ENCODE results near the gene SMDT1.

Gene SMDT1

DNA sequence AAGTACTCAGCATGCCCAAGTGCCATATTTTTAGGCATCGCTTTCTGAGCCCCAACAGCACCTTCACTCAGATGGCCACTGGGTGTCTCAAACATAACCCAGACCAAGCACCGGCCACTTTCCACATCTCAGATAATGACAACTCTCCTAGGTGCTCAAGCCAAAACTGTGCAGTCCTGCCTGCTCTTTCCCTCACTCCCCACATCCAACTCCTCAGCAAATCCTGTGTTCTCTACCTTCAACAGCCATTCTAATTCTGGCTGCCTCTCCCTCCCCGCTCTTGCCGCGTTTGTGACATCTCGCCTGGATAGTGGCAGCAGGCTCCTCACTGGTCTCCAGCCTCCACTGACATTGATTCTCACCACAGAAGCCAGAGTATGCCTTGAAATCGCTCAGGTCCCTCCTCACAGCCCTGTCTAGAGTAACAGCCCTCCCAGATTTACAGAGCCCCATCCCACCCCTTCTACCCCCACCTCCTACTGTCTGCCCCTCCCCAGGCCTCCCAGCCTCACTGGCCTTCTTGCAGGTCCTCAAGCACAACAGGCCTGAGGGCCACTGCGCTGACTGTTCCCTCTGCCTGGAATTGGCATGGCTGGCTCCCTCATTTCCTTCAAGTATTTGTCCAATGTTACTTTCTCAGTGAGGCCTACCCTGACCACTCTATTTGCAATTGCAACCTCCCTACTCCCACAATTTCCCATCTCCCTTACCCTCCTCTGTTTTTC, 6.7 kb upstream of the SMDT1 start:
- Histone ChIP-seq H3K36me3 (ENCODE audit: control insufficient read depth, low read depth, low read length) (peaks cover 4% of the 10 kb centered on the region), H3K4me3 (ENCODE audit: low read length) (no peak overlapping the region), H3K4me1 (ENCODE audit: control insufficient read depth, low read depth, low read length) (peaks cover 10% of the 10 kb centered on the region), H3K27ac (ENCODE audit: low read length) (no peak overlapping the region), H3K9ac (ENCODE audit: low read length) (no peak overlapping the region), H3K9me3 (ENCODE audit: control insufficient read depth, low read depth, low read length) (no peaks in the 10 kb centered on the region), H3K27me3 (ENCODE audit: control insufficient read depth, insufficient read depth, low read length) (peaks cover 19% of the 10 kb centered on the region)

DNA sequence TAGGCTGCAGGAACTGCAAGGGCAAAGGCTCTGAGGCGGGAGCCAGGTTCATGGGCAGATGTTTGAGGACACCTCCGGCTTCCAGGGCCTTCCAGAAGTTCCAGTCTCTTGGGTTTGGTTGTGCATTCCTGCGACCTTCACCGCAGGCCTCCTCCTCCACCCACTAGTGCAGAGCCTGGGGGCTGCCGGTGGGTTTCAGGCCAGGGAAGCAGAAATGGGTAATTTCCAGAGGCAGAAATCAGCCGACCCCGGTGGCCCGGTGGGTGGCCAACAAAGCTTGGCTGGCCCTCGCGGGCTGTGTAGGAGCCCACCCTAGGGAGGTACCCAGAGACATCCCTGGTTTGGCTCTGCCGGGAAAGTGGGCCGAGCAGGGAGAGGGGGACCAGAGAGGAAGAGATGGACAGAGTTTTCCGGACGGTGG, 5.9 kb upstream of the SMDT1 start:
- peak overlapping the region; percentile 28 for H3K9ac ChIP-seq (ENCODE audit: low read length)
- H3K4me1 ChIP-seq (ENCODE audit: control insufficient read depth, low read depth, low read length) = peaks cover 10% of the 10 kb centered on the region
- H3K27me3 ChIP-seq (ENCODE audit: control insufficient read depth, insufficient read depth, low read length) = peaks cover 19% of the 10 kb centered on the region
- no peaks in the 10 kb centered on the region for H3K36me3 ChIP-seq (ENCODE audit: control insufficient read depth, low read depth, low read length)
- H3K9me3 ChIP-seq (ENCODE audit: control insufficient read depth, low read depth, low read length) = no peaks in the 10 kb centered on the region
- no peak overlapping the region for H3K27ac ChIP-seq (ENCODE audit: low read length)
- H3K4me3 ChIP-seq (ENCODE audit: low read length) = no peak overlapping the region

DNA sequence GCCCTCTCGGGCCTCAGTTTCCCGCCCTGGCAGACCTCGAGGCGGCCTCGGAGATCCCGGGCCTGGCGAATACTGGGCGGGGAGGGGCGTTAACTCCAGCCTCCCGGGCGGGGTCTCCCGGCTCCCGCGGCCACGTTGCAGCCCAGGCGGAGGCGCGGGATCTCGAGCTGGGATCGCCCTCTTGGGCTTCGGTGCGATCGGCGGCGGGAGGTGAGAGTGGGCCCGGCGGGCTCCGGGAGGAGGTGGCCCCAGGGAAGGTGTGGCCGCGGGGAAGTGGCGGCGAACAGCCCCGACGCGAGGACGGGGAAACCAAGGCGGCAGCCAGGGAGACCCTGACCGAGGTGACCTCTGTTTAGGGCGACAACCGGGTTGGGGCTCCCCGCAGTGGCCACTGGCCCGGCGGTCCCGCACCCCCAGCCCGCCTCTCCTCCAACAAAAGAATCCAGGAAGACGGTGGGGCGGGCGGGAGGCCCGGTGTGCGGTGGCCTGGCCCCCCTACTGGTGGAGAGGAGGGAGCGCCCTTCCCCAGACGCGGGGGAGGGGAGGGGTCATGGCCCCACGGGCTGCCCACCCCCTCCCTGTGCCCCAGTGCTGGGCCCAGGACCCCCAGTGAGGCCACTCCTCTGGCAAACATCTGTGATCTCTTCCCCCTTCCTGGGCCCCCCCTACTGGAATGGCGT, 5.2 kb upstream of the SMDT1 start, which contains the start of gene PHETA2:
Gene PHETA2 (plus strand): TSS at position 117 of the 680 bp plus-strand sequence. CDS start 3,046 bp downstream, outside the sequence.
- Histone ChIP-seq H3K27ac (ENCODE audit: low read length) (no peak within 1 kb of the TSS), H3K4me1 (ENCODE audit: control insufficient read depth, low read depth, low read length) (peaks cover 10% of the 10 kb centered on the region), H3K4me3 (ENCODE audit: low read length) (peak within 1 kb of the TSS; percentile 48), H3K9me3 (ENCODE audit: control insufficient read depth, low read depth, low read length) (no peaks in the 10 kb centered on the region), H3K27me3 (ENCODE audit: control insufficient read depth, insufficient read depth, low read length) (peaks cover 19% of the 10 kb centered on the region), H3K9ac (ENCODE audit: low read length) (peak within 1 kb of the TSS; percentile 28), H3K36me3 (ENCODE audit: control insufficient read depth, low read depth, low read length) (no peaks in the 10 kb centered on the region)

DNA sequence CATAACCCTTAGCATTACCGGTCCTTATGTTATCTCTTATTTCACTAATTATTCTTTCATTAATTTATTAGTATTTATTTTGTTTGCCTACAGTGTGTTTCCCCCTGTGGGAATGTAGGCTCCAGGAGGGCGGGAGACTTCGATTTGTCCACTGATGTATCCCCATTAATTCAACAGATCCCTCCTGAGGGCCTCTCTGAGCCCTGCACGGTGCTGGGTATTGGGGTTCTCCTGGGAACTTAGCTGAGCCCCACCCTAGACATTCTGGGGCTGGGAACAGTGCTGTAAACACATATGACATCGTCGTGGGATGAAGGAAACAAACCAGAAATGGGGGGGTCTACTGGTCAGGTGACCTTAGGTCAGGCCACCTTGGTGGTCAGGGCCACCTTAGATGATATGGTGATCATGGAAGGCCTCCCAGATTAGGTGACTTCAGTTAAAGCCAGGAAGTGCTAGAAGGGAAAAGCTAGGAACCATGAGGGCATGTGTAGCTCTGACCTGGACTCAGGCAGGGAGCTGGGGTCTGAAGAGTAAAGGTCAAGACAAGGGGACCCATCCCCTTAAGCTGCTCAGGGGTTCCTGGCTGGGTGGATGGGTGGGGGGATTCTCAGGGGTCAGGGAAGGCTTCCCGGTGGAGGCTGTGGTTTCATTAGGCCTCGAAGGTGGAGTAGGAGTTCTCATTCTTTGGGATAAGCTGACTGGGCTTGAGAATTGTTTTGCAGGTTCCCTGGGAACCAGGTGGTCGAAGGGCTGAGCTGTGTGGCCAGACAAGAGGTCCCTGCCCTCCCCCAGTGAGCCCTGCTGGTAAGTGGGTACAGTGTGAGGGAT, 4.4 kb upstream of the SMDT1 start:
- peaks cover 5% of the 10 kb centered on the region for H3K4me1 ChIP-seq (ENCODE audit: control insufficient read depth, low read depth, low read length)
- H3K9ac ChIP-seq (ENCODE audit: low read length) = no peak overlapping the region
- peaks cover 14% of the 10 kb centered on the region for H3K27me3 ChIP-seq (ENCODE audit: control insufficient read depth, insufficient read depth, low read length)
- no peaks in the 10 kb centered on the region for H3K36me3 ChIP-seq (ENCODE audit: control insufficient read depth, low read depth, low read length)
- no peaks in the 10 kb centered on the region for H3K9me3 ChIP-seq (ENCODE audit: control insufficient read depth, low read depth, low read length)
- peak overlapping the region; percentile 48 for H3K4me3 ChIP-seq (ENCODE audit: low read length)
- H3K27ac ChIP-seq (ENCODE audit: low read length) = no peak overlapping the region

DNA sequence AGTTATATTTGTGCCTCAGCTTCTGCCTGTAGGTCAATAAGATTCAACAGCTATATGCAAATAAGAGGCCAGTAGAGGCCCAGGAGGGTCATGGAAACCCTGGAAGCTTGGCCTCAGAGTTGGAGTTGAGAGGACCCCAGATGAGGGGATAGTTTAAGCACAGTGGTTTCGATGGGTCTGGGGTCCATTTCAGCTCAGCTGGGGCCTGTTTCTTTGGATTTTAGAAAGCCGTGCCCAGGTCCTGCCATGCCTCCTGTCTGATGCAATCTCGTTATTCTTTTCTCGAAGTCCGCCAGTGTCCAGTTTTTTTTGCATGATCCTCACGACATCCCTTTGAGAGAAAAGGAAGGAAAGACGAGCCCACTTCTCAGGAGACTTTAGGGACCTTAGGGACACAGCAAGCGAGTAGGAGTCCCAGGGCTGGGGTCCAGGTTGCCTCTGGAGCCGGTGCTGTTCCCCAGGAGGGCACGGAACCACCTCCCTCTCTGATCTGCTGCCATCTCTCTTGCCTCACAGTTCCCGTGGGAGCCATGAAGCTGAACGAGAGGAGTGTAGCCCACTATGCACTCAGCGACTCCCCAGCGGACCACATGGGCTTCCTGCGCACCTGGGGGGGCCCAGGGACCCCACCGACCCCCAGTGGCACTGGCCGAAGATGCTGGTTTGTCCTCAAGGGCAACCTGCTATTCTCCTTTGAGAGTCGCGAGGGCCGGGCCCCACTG, 2.6 kb upstream of the SMDT1 start:
- H3K27me3 ChIP-seq (ENCODE audit: control insufficient read depth, insufficient read depth, low read length) = peaks cover 14% of the 10 kb centered on the region
- no peaks in the 10 kb centered on the region for H3K4me1 ChIP-seq (ENCODE audit: control insufficient read depth, low read depth, low read length)
- H3K9ac ChIP-seq (ENCODE audit: low read length) = no peak overlapping the region
- no peaks in the 10 kb centered on the region for H3K9me3 ChIP-seq (ENCODE audit: control insufficient read depth, low read depth, low read length)
- no peaks in the 10 kb centered on the region for H3K36me3 ChIP-seq (ENCODE audit: control insufficient read depth, low read depth, low read length)
- H3K27ac ChIP-seq (ENCODE audit: low read length) = no peak overlapping the region
- H3K4me3 ChIP-seq (ENCODE audit: low read length) = no peak overlapping the region

DNA sequence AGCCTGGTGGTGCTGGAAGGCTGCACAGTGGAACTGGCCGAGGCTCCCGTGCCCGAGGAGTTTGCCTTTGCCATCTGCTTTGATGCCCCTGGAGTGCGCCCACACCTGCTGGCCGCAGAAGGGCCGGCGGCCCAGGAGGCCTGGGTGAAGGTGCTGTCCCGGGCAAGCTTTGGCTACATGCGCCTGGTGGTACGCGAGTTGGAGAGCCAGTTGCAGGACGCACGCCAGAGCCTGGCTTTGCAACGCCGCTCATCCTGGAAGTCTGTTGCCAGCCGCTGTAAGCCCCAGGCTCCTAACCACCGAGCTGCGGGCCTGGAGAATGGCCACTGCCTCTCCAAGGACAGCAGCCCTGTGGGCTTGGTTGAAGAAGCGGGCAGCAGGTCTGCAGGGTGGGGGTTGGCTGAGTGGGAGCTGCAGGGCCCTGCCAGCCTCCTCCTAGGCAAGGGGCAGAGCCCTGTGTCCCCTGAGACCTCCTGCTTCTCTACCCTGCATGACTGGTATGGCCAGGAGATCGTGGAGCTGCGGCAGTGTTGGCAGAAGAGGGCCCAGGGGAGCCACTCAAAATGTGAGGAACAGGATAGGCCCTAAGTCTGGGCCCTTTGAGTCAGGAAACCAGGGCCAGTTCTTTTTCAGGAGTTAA, 1.9 kb upstream of the SMDT1 start:
- peaks cover 3% of the 10 kb centered on the region for H3K36me3 ChIP-seq (ENCODE audit: control insufficient read depth, low read depth, low read length)
- no peaks in the 10 kb centered on the region for H3K4me1 ChIP-seq (ENCODE audit: control insufficient read depth, low read depth, low read length)
- no peak overlapping the region for H3K27ac ChIP-seq (ENCODE audit: low read length)
- peaks cover 13% of the 10 kb centered on the region for H3K27me3 ChIP-seq (ENCODE audit: control insufficient read depth, insufficient read depth, low read length)
- H3K9ac ChIP-seq (ENCODE audit: low read length) = no peak overlapping the region
- no peak overlapping the region for H3K4me3 ChIP-seq (ENCODE audit: low read length)
- H3K9me3 ChIP-seq (ENCODE audit: control insufficient read depth, low read depth, low read length) = no peaks in the 10 kb centered on the region

DNA sequence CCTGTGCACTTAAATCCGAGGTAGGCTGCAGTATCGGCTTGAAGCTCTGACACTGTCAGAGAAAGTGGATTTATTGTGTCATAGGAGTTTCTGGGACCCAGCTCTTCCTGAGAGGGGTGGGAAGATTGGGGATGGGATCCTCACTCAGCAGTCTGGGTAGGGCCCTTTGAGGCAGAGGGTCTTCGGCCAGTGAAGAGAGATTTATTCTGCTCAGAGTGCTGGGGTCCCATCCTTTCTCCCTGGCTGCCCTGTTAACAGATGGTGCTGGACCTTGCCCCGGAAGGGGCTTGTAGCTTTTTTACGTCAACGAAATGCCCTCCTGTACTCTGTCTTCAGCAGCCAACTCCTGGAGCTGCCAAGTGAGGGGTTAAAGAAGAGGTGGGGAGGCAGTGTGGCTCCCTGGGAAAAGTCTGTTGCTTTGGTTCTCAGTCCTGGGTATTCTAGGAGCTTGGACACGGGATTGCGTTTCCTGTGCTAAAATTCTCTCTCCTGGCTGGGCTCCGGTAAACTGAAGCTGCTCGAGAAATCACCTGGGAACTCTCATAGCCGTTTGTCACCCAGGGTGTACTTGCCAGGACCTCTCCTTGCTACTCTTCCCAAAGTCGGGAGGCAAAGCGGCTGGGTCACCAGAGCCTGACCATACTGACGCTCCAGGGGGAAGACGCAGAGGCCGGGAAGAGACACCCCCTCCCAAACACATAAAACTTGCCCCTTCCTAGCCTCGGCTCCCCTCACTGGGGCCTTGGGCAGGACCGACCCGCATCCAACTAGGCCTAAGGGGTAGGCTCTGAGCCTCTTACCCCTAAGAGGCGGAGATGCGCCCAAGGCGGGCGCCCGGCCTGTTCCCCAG, 806 bp upstream of the SMDT1 start:
- Histone ChIP-seq H3K4me1 (ENCODE audit: control insufficient read depth, low read depth, low read length) (no peaks in the 10 kb centered on the region), H3K9me3 (ENCODE audit: control insufficient read depth, low read depth, low read length) (no peaks in the 10 kb centered on the region), H3K27me3 (ENCODE audit: control insufficient read depth, insufficient read depth, low read length) (peaks cover 2% of the 10 kb centered on the region), H3K4me3 (ENCODE audit: low read length) (peak overlapping the region; percentile 72), H3K36me3 (ENCODE audit: control insufficient read depth, low read depth, low read length) (peaks cover 4% of the 10 kb centered on the region), H3K9ac (ENCODE audit: low read length) (peak overlapping the region; percentile 85), H3K27ac (ENCODE audit: low read length) (peak overlapping the region; percentile 1)

DNA sequence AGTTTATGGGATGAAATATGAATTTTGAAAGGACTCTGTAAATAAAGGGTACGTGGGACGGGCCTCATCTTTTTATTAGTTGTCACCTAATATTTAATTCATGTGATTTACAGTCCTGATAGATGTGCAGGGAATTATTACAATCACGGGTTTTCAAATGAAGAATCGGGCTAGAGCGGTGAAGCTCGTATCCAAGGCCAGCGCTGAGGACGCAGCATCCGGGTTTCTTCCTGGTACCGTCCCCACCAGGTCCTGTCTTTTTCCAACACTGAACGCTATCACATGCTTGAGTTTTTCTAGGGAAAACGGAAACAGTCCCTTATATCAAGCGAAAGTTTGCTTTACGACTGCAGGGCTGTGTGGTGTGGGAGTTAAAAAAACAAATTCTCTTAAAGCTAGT, 787 bp downstream of the SMDT1 start:
- Histone ChIP-seq H3K4me1 (ENCODE audit: control insufficient read depth, low read depth, low read length) (no peaks in the 10 kb centered on the region), H3K9me3 (ENCODE audit: control insufficient read depth, low read depth, low read length) (no peaks in the 10 kb centered on the region), H3K27ac (ENCODE audit: low read length) (no peak overlapping the region), H3K9ac (ENCODE audit: low read length) (peak overlapping the region; percentile 85), H3K36me3 (ENCODE audit: control insufficient read depth, low read depth, low read length) (peaks cover 11% of the 10 kb centered on the region), H3K27me3 (ENCODE audit: control insufficient read depth, insufficient read depth, low read length) (no peaks in the 10 kb centered on the region), H3K4me3 (ENCODE audit: low read length) (peak overlapping the region; percentile 72)

DNA sequence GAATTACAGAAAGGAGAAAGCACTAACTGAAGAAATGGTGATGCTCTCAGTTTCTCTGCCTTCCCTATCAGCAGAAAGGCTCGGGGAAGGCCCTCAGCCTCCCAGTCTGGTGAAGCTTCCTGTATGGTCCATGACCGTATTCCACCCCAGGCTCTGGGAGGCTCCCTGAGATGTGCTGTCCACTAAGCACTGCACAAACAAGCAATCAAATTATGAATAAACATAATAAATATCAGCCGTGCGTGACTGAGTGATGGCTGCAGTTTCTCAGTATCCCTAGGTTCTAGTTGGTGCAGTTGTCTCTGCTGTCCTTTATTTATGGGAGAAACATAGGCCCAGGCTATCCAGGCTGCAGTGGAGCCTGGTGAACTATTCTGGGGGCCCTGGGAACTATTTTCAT, 3.6 kb downstream of the SMDT1 start:
- no peak overlapping the region for H3K9ac ChIP-seq (ENCODE audit: low read length)
- H3K27me3 ChIP-seq (ENCODE audit: control insufficient read depth, insufficient read depth, low read length) = no peaks in the 10 kb centered on the region
- no peak overlapping the region for H3K4me3 ChIP-seq (ENCODE audit: low read length)
- H3K36me3 ChIP-seq (ENCODE audit: control insufficient read depth, low read depth, low read length) = peaks cover 31% of the 10 kb centered on the region
- no peaks in the 10 kb centered on the region for H3K4me1 ChIP-seq (ENCODE audit: control insufficient read depth, low read depth, low read length)
- no peaks in the 10 kb centered on the region for H3K9me3 ChIP-seq (ENCODE audit: control insufficient read depth, low read depth, low read length)
- H3K27ac ChIP-seq (ENCODE audit: low read length) = no peak overlapping the region

DNA sequence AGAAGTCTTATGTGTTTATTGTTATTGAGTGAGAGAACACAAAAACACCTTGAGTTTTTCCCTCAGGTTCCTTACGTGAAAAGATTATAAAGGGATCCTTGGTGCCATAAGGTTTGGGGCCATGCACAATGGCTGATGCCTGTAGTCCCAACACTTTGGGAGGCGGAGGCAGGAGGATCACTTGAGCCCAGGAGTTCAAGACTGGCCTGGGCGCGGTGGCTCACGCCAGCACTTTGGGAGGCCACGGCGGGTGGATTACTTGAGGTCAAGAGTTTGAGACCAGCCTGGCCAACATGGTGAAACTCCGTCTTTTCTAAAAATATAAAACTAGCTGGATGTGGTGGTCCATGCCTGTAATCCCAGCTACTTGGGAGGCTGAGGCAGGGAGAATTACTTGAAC, 5.4 kb downstream of the SMDT1 start:
- no peaks in the 10 kb centered on the region for H3K4me1 ChIP-seq (ENCODE audit: control insufficient read depth, low read depth, low read length)
- no peak overlapping the region for H3K27ac ChIP-seq (ENCODE audit: low read length)
- H3K36me3 ChIP-seq (ENCODE audit: control insufficient read depth, low read depth, low read length) = peaks cover 31% of the 10 kb centered on the region
- no peaks in the 10 kb centered on the region for H3K9me3 ChIP-seq (ENCODE audit: control insufficient read depth, low read depth, low read length)
- H3K9ac ChIP-seq (ENCODE audit: low read length) = no peak overlapping the region
- H3K27me3 ChIP-seq (ENCODE audit: control insufficient read depth, insufficient read depth, low read length) = no peaks in the 10 kb centered on the region
- no peak overlapping the region for H3K4me3 ChIP-seq (ENCODE audit: low read length)

All from iPS-18a (cell line).